ENCODE data around the gene RANBP9. TPM values are rescaled to one million over a fixed set of nuclear protein-coding genes. Genes with fewer than 3 reads are reported as not detected.

RANBP9 gene
- total RNA-seq, 1 donor from 2014 or later, result 42.1 TPM

- H3K4me3 ChIP-seq (ENCODE audit: insufficient read depth, low read depth, low read length), result no peak overlapping the region
- H3K27ac Mint-ChIP-seq (ENCODE audit: unreplicated experiment), result no peak overlapping the region
Observed at GRCh38 chr6:13702809-13703302, 8.8 kb downstream of the RANBP9 start.

GRCh38 chr6:13700232-13700631 is 11.4 kb downstream of the RANBP9 start:
- no peak overlapping the region for H2AFZ ChIP-seq (ENCODE audit: low read depth, low read length)
- no peak for TF ChIP-seq EZH2 (IDR thresholded peaks at IDR 0.05; ENCODE audit: insufficient read depth, low read length)
- TF ChIP-seq CTCF (IDR thresholded peaks at IDR 0.05; ENCODE audit: insufficient read depth, low read depth, low read length), result no peak
- H3K4me3 ChIP-seq (ENCODE audit: insufficient read depth, low read depth, low read length), result no peak overlapping the region
- H3K9ac ChIP-seq (ENCODE audit: low read length), result no peak overlapping the region
- H3K9me3 ChIP-seq (ENCODE audit: insufficient read depth, low read depth, low read length), result no peaks in the 10 kb centered on the region
- no peak overlapping the region for H3K27ac ChIP-seq (ENCODE audit: low read depth, low read length)
- no peaks in the 10 kb centered on the region for H3K36me3 ChIP-seq (ENCODE audit: insufficient read depth, low read length)
- H3K36me3 Mint-ChIP-seq (ENCODE audit: low read depth, unreplicated experiment), result no peaks in the 10 kb centered on the region
- H3K27me3 Mint-ChIP-seq (ENCODE audit: low read depth, unreplicated experiment), result no peaks in the 10 kb centered on the region
- H3K27ac Mint-ChIP-seq (ENCODE audit: unreplicated experiment), result no peak overlapping the region
- peaks cover 57% of the 10 kb centered on the region for H4K20me1 ChIP-seq (ENCODE audit: insufficient read depth, low read length)
- peaks cover 15% of the 10 kb centered on the region for H3K4me1 ChIP-seq (ENCODE audit: insufficient read depth, low read length)
- FAIRE-seq, result no peak
- no peak overlapping the region for H3K4me2 ChIP-seq (ENCODE audit: low read length)
- H3K4me3 Mint-ChIP-seq (ENCODE audit: unreplicated experiment), result no peak overlapping the region
- DNase-seq (ENCODE audit: low read depth), result no peak
- H3K27me3 ChIP-seq (ENCODE audit: insufficient read depth, low read length), result no peaks in the 10 kb centered on the region
- peaks cover 93% of the 10 kb centered on the region for H3K79me2 ChIP-seq (ENCODE audit: insufficient read depth, low read length)
- H3K4me1 Mint-ChIP-seq (ENCODE audit: low read depth, unreplicated experiment), result peaks cover 19% of the 10 kb centered on the region
- H3K9me3 Mint-ChIP-seq (ENCODE audit: unreplicated experiment), result no peaks in the 10 kb centered on the region

More at GRCh38 chr6:13702809-13703302, 8.8 kb downstream of the RANBP9 start:
- Mint-ChIP-seq H3K9me3 (ENCODE audit: unreplicated experiment) (no peaks in the 10 kb centered on the region), H3K4me3 (ENCODE audit: unreplicated experiment) (no peak overlapping the region), H3K36me3 (ENCODE audit: low read depth, unreplicated experiment) (no peaks in the 10 kb centered on the region), H3K27me3 (ENCODE audit: low read depth, unreplicated experiment) (no peaks in the 10 kb centered on the region), H3K4me1 (ENCODE audit: low read depth, unreplicated experiment) (peaks cover 6% of the 10 kb centered on the region)
- no peaks in the 10 kb centered on the region for H3K36me3 ChIP-seq (ENCODE audit: insufficient read depth, low read length)
- no peak for FAIRE-seq
- H3K4me2 ChIP-seq (ENCODE audit: low read length), result no peak overlapping the region
- no peak overlapping the region for H3K9ac ChIP-seq (ENCODE audit: low read length)
- peaks cover 62% of the 10 kb centered on the region for H4K20me1 ChIP-seq (ENCODE audit: insufficient read depth, low read length)
- no peak for DNase-seq (ENCODE audit: low read depth)
- H2AFZ ChIP-seq (ENCODE audit: low read depth, low read length), result no peak overlapping the region
- no peaks in the 10 kb centered on the region for H3K9me3 ChIP-seq (ENCODE audit: insufficient read depth, low read depth, low read length)
- no peaks in the 10 kb centered on the region for H3K27me3 ChIP-seq (ENCODE audit: insufficient read depth, low read length)
- H3K79me2 ChIP-seq (ENCODE audit: insufficient read depth, low read length), result peaks cover 100% of the 10 kb centered on the region
- H3K4me1 ChIP-seq (ENCODE audit: insufficient read depth, low read length), result no peaks in the 10 kb centered on the region
- H3K27ac ChIP-seq (ENCODE audit: low read depth, low read length), result no peak overlapping the region
- no peak for TF ChIP-seq CTCF (IDR thresholded peaks at IDR 0.05; ENCODE audit: insufficient read depth, low read depth, low read length)
- TF ChIP-seq EZH2 (IDR thresholded peaks at IDR 0.05; ENCODE audit: insufficient read depth, low read length), result no peak

- H3K9me3 ChIP-seq (ENCODE audit: insufficient read depth, low read depth, low read length), result no peaks in the 10 kb centered on the region
- H2AFZ ChIP-seq (ENCODE audit: low read depth, low read length), result no peak overlapping the region
- H3K9ac ChIP-seq (ENCODE audit: low read length), result no peak overlapping the region
- peaks cover 45% of the 10 kb centered on the region for H4K20me1 ChIP-seq (ENCODE audit: insufficient read depth, low read length)
- no peaks in the 10 kb centered on the region for H3K36me3 ChIP-seq (ENCODE audit: insufficient read depth, low read length)
- TF ChIP-seq EZH2 (IDR thresholded peaks at IDR 0.05; ENCODE audit: insufficient read depth, low read length) (no peak), CTCF (IDR thresholded peaks at IDR 0.05; ENCODE audit: insufficient read depth, low read depth, low read length) (no peak)
- peaks cover 92% of the 10 kb centered on the region for H3K79me2 ChIP-seq (ENCODE audit: insufficient read depth, low read length)
- H3K27ac ChIP-seq (ENCODE audit: low read depth, low read length), result no peak overlapping the region
- H3K27me3 Mint-ChIP-seq (ENCODE audit: low read depth, unreplicated experiment), result no peaks in the 10 kb centered on the region
- no peak overlapping the region for H3K4me3 Mint-ChIP-seq (ENCODE audit: unreplicated experiment)
- DNase-seq (ENCODE audit: low read depth) (no peak), FAIRE-seq (no peak)
- H3K27me3 ChIP-seq (ENCODE audit: insufficient read depth, low read length), result no peaks in the 10 kb centered on the region
- no peaks in the 10 kb centered on the region for H3K9me3 Mint-ChIP-seq (ENCODE audit: unreplicated experiment)
- H3K4me1 Mint-ChIP-seq (ENCODE audit: low read depth, unreplicated experiment), result peaks cover 30% of the 10 kb centered on the region
- H3K27ac Mint-ChIP-seq (ENCODE audit: unreplicated experiment), result no peak overlapping the region
- H3K4me3 ChIP-seq (ENCODE audit: insufficient read depth, low read depth, low read length), result no peak overlapping the region
- H3K4me1 ChIP-seq (ENCODE audit: insufficient read depth, low read length), result peaks cover 15% of the 10 kb centered on the region
- H3K36me3 Mint-ChIP-seq (ENCODE audit: low read depth, unreplicated experiment), result no peaks in the 10 kb centered on the region
- no peak overlapping the region for H3K4me2 ChIP-seq (ENCODE audit: low read length)
Observed at GRCh38 chr6:13698715-13699114, 12.9 kb downstream of the RANBP9 start.
